CD4-positive, alpha-beta T cell (primary cell): ENCODE data around the gene MKX. TPM values are rescaled to one million over a fixed set of nuclear protein-coding genes. Genes with fewer than 3 reads are reported as not detected.

Experiments used
- ATAC-seq: fragments of 200-7000 bp; cut with Tn5 transposase; one replicate; pipeline ENCODE4 v1.10.0; 2022; ENCODE audit warnings: mild to moderate bottlenecking; ENCODE audit not compliant: poor library complexity
- CTCF ChIA-PET: fragments of 350-600 bp; sonication (Branson Sonifier 250); formaldehyde crosslinking; loops from one replicate; lab custom pipeline; 2021; ENCODE audit warnings: antibody characterized with exemption, inconsistent platforms; lab: Charles Lee
- POLR2A ChIA-PET: fragments of 350-600 bp; sonication (Branson Sonifier 250); formaldehyde crosslinking; loops from one replicate; lab custom pipeline; 2021; ENCODE audit warnings: antibody characterized with exemption, inconsistent platforms; lab: Charles Lee
- DNase-seq, 14 experiments: peaks; one replicate each; pipeline ENCODE4 v3.0.0-alpha.2; 2013 to 2020; ENCODE audit warnings: mixed read lengths in 2 of 14
- H3K27ac ChIP-seq, 2 donors: one replicate each; pipeline versions ENCODE4 v1.5.1 to v1.7.0; 2013; ENCODE audit warnings: low read length in 2 of 2, low read depth in 1 of 2, mild to moderate bottlenecking in 1 of 2
- H3K27me3 ChIP-seq, 2 experiments: 1 replicate in 1 of 2; 2 replicates in 1 of 2; pipeline versions ENCODE4 v1.6.1 to v1.7.0; 2013; ENCODE audit warnings: low read length in 2 of 2, control low read depth in 1 of 2, mild to moderate bottlenecking in 1 of 2, moderate library complexity in 1 of 2; ENCODE audit not compliant: insufficient read depth in 2 of 2, control insufficient read depth in 1 of 2
- H3K36me3 ChIP-seq: one replicate; pipeline ENCODE4 v1.6.1; 2013; ENCODE audit warnings: low read length, control low read depth; ENCODE audit not compliant: insufficient read depth
- H3K4me1 ChIP-seq: one replicate; pipeline ENCODE4 v1.6.1; 2013; ENCODE audit warnings: low read length, control low read depth; ENCODE audit not compliant: insufficient read depth
- H3K4me3 ChIP-seq: one replicate; pipeline ENCODE4 v1.5.1; 2013; ENCODE audit warnings: mild to moderate bottlenecking, low read length, moderate library complexity
- H3K9me3 ChIP-seq, 2 experiments: 1 replicate in 1 of 2; 2 replicates in 1 of 2; pipeline versions ENCODE4 v1.6.1 to v1.7.0; 2013; ENCODE audit warnings: low read length in 2 of 2, mild to moderate bottlenecking in 2 of 2, control low read depth in 1 of 2, moderate library complexity in 1 of 2; ENCODE audit not compliant: control insufficient read depth in 1 of 2, insufficient read depth in 1 of 2
- H3K27ac Mint-ChIP-seq: one replicate; pipeline ENCODE4 v1.8.0; 2020; ENCODE audit warnings: mixed read lengths
- H3K27me3 Mint-ChIP-seq: one replicate; pipeline ENCODE4 v1.8.0; 2021; ENCODE audit warnings: mixed read lengths
- H3K36me3 Mint-ChIP-seq: one replicate; pipeline ENCODE4 v1.8.0; 2021; ENCODE audit warnings: low read depth, mixed read lengths
- H3K4me1 Mint-ChIP-seq: one replicate; pipeline ENCODE4 v1.8.0; 2021; ENCODE audit warnings: low read depth, mixed read lengths
- H3K4me3 Mint-ChIP-seq: one replicate; pipeline ENCODE4 v1.8.0; 2020; ENCODE audit warnings: mild to moderate bottlenecking, mixed read lengths
- H3K9me3 Mint-ChIP-seq: one replicate; pipeline ENCODE4 v1.8.0; 2020; ENCODE audit warnings: mixed read lengths
- CTCF ChIP-seq: fragments of 200-600 bp; IDR thresholded peaks from one replicate; pipeline ENCODE4 v1.8.0; 2022; ENCODE audit warnings: antibody characterized with exemption, mild to moderate bottlenecking
- intact Hi-C, 2 experiments: fragments of 100-400 bp; cut with DNase I in 1 of 2; cut with micrococcal nuclease in 1 of 2; formaldehyde crosslinking; loops; one replicate each; pipeline versions ENCODE4 v1.15.1 to v1.9.0; 2023 to 2025; cut with DNase I, micrococcal nuclease
- total RNA-seq, 174 experiments: library from RNA in 2 of 174; stranded (reverse) in 2 of 174; gene quantifications; one replicate each; pipeline ENCODE4 v1.2.3 and lab custom pipeline; 2021 to 2026

The MKX gene
- total RNA-seq, 2 experiments from 2014 or later, result not detected

DNA sequence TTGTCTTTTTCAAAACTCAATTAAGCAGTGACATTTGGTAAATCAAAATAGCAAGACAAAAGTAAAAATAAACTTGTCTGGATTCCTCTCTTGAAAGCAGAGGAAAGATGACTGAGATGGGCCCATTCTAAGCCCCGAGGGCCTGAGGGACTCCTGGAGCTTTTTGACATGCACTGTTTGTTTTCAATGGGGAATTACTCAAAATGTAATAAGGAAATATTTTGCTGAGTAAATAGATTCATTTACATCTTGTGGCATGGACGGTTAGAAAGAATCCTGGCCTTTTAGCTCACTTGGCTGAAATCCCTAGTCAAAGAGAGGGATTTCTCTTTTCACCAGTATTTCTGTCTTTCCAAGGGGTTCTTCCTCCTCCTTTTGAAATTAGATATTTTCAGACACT lies 108.0 kb downstream of the MKX start:
- H3K9me3 ChIP-seq, result no peaks in the 10 kb centered on the region
- no peak for TF ChIP-seq CTCF
- Mint-ChIP-seq H3K27me3 (no peaks in the 10 kb centered on the region), H3K4me3 (no peak overlapping the region), H3K36me3 (no peaks in the 10 kb centered on the region), H3K27ac (no peak overlapping the region), H3K9me3 (no peaks in the 10 kb centered on the region), H3K4me1 (no peaks in the 10 kb centered on the region)
- ChIA-PET POLR2A (interaction anchor here (0.6 kb wide), 1 partner anchor 483 kb away, joined by 3 read pairs; the partner anchor contains the start of gene YME1L1), CTCF (no interaction called here)
- H3K4me1 ChIP-seq, result no peaks in the 10 kb centered on the region
- no peak overlapping the region for H3K4me3 ChIP-seq
- no peak overlapping the region for H3K27ac ChIP-seq
- intact Hi-C loops, result no loop called here
- H3K36me3 ChIP-seq, result no peaks in the 10 kb centered on the region
- ATAC-seq, result no peak
- DNase-seq, result no peak
- H3K27me3 ChIP-seq, result no peaks in the 10 kb centered on the region

DNA sequence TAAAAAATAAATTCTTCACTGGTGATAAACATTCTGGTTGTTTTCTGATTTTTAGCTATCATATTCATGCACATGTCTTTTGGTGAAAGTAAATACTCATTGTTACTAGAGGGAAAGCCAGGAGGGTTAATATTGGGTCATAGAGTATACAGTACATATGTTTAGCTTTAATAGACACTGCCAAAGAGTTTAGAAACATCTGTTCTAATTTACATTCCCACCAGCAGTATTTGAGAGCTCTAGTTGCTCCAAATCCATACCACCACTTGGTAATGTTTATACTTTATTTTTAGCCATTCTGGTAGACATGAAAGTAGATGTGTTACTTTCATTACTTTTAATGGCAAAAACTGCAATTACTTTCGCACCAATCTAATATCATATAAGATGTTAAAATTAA lies 108.8 kb downstream of the MKX start:
- Histone ChIP-seq H3K27ac (no peak overlapping the region), H3K4me3 (no peak overlapping the region), H3K27me3 (no peaks in the 10 kb centered on the region), H3K9me3 (no peaks in the 10 kb centered on the region), H3K4me1 (no peaks in the 10 kb centered on the region), H3K36me3 (no peaks in the 10 kb centered on the region)
- intact Hi-C loops, result no loop called here
- Mint-ChIP-seq H3K4me3 (no peak overlapping the region), H3K27me3 (no peaks in the 10 kb centered on the region), H3K4me1 (no peaks in the 10 kb centered on the region), H3K27ac (no peak overlapping the region), H3K36me3 (no peaks in the 10 kb centered on the region), H3K9me3 (no peaks in the 10 kb centered on the region)
- no peak for TF ChIP-seq CTCF
- no peak for DNase-seq
- no peak for ATAC-seq
- ChIA-PET CTCF (no interaction called here), POLR2A (no interaction called here)

- H3K9me3 ChIP-seq, result no peaks in the 10 kb centered on the region
- intact Hi-C loops, result no loop called here
- H3K4me3 ChIP-seq, result no peak overlapping the region
- Mint-ChIP-seq H3K9me3 (no peaks in the 10 kb centered on the region), H3K4me1 (no peaks in the 10 kb centered on the region), H3K36me3 (no peaks in the 10 kb centered on the region), H3K27ac (no peak overlapping the region), H3K27me3 (no peaks in the 10 kb centered on the region), H3K4me3 (no peak overlapping the region)
- ChIA-PET POLR2A (interaction anchor here (0.6 kb wide), 1 partner anchor 20 kb away, joined by 4 read pairs; no protein-coding TSS in a partner anchor), CTCF (no interaction called here)
- DNase-seq (no peak), ATAC-seq (no peak)
- no peak for TF ChIP-seq CTCF
- H3K36me3 ChIP-seq, result no peaks in the 10 kb centered on the region
- H3K4me1 ChIP-seq, result no peaks in the 10 kb centered on the region
- no peaks in the 10 kb centered on the region for H3K27me3 ChIP-seq
- H3K27ac ChIP-seq, result no peak overlapping the region
Measured at GRCh38 chr10:27635699-27636270, 109.8 kb downstream of the MKX start.
